Glutamatergic neuron (in vitro differentiated cells): ENCODE data around the gene CELA2A. TPM values are rescaled to one million over a fixed set of nuclear protein-coding genes. Genes with fewer than 3 reads are reported as not detected.
"Not testable (repeated sequence)": the region's sequence is repeated elsewhere in the genome, so short reads cannot be mapped to it uniquely, and the experiment has no call there.

Experiments used
- DNase-seq: peaks from one replicate; pipeline ENCODE4 v3.0.0; 2022
- H3K27ac Mint-ChIP-seq: one replicate; pipeline ENCODE4 v1.8.0; 2020; ENCODE audit warnings: mild to moderate bottlenecking, mixed read lengths, inconsistent platforms; ENCODE audit not compliant: unreplicated experiment
- H3K27me3 Mint-ChIP-seq: one replicate; pipeline ENCODE4 v1.8.0; 2020; ENCODE audit warnings: mild to moderate bottlenecking, moderate library complexity, mixed read lengths, inconsistent platforms; ENCODE audit not compliant: unreplicated experiment
- H3K36me3 Mint-ChIP-seq: one replicate; pipeline ENCODE4 v1.8.0; 2020; ENCODE audit warnings: mild to moderate bottlenecking, mixed read lengths, inconsistent platforms; ENCODE audit not compliant: unreplicated experiment
- H3K4me1 Mint-ChIP-seq: one replicate; pipeline ENCODE4 v1.8.0; 2020; ENCODE audit warnings: mild to moderate bottlenecking, low read depth, mixed read lengths, inconsistent platforms; ENCODE audit not compliant: unreplicated experiment
- H3K4me3 Mint-ChIP-seq: one replicate; pipeline ENCODE4 v1.8.0; 2020; ENCODE audit warnings: mild to moderate bottlenecking, mixed read lengths, inconsistent platforms; ENCODE audit not compliant: unreplicated experiment
- H3K9me3 Mint-ChIP-seq: one replicate; pipeline ENCODE4 v1.8.0; 2020; ENCODE audit warnings: mild to moderate bottlenecking, moderate library complexity, mixed read lengths, inconsistent platforms; ENCODE audit not compliant: unreplicated experiment
- total RNA-seq: library from RNA; stranded (reverse); fragmentation: NEBNext Ultra II Directional; extraction: Animal tissue kit (Norgen Biotek cat#: 25700); gene quantifications from one replicate; pipeline ENCODE4 v1.2.1, GENCODE V29; 2021; ENCODE audit not compliant: unreplicated experiment
- TF ChIP-seq, protein P1 (sequence below): fragments of 200-600 bp; sonication (generic); IDR thresholded peaks from one replicate; pipeline ENCODE4 v1.5.0; 2021; ENCODE audit not compliant: partially characterized antibody, unreplicated experiment

The CELA2A gene
- total RNA-seq, 1 donor from 2014 or later, result not detected

DNA sequence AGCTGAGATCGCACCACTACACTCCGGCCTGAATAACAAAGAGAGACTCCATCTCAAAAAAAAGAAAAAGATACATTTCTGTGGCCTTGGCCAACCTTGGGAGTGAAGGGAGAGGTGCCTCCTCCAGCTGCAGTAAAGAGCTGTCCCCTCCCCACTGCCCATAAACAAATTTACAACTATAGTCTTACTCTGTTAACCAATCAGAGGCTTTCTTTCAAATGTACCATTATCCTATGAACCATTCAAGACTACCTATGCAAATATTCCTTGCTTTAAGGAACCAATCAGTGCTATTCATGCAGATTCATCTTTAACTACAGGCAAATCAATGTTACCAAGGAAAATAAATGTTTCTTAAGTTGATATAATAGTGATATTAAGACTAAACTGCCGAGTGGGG, 20.4 kb downstream of the CELA2A start:
- DNase-seq, result no peak
- peaks cover 10% of the 10 kb centered on the region for H3K36me3 Mint-ChIP-seq
- TF ChIP-seq, protein P1, sequence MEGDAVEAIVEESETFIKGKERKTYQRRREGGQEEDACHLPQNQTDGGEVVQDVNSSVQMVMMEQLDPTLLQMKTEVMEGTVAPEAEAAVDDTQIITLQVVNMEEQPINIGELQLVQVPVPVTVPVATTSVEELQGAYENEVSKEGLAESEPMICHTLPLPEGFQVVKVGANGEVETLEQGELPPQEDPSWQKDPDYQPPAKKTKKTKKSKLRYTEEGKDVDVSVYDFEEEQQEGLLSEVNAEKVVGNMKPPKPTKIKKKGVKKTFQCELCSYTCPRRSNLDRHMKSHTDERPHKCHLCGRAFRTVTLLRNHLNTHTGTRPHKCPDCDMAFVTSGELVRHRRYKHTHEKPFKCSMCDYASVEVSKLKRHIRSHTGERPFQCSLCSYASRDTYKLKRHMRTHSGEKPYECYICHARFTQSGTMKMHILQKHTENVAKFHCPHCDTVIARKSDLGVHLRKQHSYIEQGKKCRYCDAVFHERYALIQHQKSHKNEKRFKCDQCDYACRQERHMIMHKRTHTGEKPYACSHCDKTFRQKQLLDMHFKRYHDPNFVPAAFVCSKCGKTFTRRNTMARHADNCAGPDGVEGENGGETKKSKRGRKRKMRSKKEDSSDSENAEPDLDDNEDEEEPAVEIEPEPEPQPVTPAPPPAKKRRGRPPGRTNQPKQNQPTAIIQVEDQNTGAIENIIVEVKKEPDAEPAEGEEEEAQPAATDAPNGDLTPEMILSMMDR, result no peak
- no peaks in the 10 kb centered on the region for H3K4me1 Mint-ChIP-seq
- H3K27me3 Mint-ChIP-seq, result peaks cover 8% of the 10 kb centered on the region
- peaks cover 4% of the 10 kb centered on the region for H3K9me3 Mint-ChIP-seq
- no peak overlapping the region for H3K27ac Mint-ChIP-seq
- H3K4me3 Mint-ChIP-seq, result no peak overlapping the region

DNA sequence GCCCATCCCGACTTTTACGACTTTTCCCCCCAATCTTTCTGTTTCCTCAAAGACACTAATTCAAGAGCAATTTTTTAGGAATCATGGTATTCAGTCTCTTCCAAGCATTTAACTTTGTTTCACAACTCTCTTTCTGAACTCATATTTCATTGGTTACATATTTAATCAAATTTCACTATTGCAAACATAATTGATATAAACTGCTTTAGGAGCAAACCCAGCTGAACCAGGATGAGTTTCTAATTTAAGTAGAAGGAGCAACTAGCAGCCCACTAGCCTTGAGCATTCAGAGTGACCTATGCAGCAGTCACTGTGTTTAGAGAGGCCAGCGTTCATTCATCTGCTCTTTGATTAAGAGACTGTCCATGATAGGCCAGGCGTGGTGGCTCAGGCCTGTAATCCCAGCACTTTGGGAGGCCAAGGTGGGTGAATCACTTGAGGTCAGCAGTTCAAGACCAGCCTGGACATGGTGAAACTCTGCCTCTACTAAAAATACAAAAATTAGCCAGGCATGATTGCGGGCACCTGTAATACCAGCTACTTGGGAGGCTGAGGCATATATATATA, 21.2 kb downstream of the CELA2A start:
- Mint-ChIP-seq H3K27ac (no peak overlapping the region), H3K9me3 (peaks cover 4% of the 10 kb centered on the region), H3K36me3 (peaks cover 10% of the 10 kb centered on the region), H3K27me3 (peaks cover 8% of the 10 kb centered on the region), H3K4me1 (no peaks in the 10 kb centered on the region), H3K4me3 (no peak overlapping the region)
- no peak for DNase-seq
- TF ChIP-seq, protein P1, result no peak

DNA sequence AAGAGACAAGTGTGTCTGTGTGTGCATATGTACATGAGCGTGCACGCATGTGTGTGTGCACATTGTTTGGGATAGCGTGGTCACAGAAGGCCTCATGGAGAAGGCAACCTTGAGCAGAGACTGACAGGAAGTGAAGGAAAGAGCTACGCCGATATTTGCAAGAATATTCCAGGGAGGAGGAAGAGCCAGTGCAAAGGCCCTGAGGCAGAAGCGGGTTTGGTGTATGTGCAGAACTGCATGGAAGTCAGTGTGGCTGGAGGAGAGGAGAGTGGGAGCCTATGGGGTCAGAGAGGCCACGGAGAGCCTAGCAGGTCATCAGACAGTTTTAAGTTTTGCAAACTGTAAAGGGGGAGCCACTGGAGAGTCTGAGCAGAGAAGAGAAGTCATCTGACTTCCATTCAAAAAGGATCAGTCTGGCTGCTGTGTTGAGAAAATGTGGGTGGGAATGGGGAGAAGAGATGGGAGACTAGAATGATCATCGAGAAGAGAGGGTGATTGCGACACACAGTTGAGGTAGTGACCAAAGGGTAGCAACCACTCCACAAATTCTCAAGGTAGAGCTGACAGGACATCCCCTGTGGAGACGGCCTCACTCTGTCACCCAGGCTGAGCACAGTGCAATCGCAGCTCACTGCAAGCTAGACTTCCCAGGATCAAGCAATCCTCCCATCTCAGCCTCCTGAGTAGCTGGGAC, 23.3 kb downstream of the CELA2A start:
- peaks cover 5% of the 10 kb centered on the region for H3K27me3 Mint-ChIP-seq
- H3K27ac Mint-ChIP-seq, result no peak overlapping the region
- DNase-seq, result no peak
- H3K4me1 Mint-ChIP-seq, result no peaks in the 10 kb centered on the region
- H3K36me3 Mint-ChIP-seq, result peaks cover 10% of the 10 kb centered on the region
- H3K4me3 Mint-ChIP-seq, result no peak overlapping the region
- peaks cover 4% of the 10 kb centered on the region for H3K9me3 Mint-ChIP-seq
- TF ChIP-seq, protein P1, result no peak

DNA sequence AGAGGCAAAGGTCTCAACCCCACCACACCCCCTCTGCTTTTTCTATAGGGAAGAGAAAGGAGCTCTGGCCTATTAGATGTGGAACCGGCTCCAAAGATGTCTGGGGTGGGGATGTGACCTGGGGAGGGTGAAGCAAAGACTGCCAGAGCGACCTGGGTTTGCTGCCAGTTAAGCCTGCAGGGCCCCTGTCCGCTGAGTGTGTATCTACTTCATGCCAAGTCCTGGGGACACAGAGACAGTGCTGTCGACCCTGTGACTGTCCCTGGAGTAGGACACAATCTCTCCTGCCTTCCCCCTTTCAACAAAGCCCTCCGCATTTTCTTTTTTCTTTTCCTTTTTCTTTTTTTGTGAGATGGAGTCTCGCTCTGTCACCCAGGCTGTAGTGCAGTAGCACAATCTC, 25.9 kb downstream of the CELA2A start:
- H3K36me3 Mint-ChIP-seq, result peaks cover 10% of the 10 kb centered on the region
- H3K4me3 Mint-ChIP-seq, H3K27ac Mint-ChIP-seq, H3K27me3 Mint-ChIP-seq, DNase-seq, H3K9me3 Mint-ChIP-seq, H3K4me1 Mint-ChIP-seq: not testable (repeated sequence)

DNA sequence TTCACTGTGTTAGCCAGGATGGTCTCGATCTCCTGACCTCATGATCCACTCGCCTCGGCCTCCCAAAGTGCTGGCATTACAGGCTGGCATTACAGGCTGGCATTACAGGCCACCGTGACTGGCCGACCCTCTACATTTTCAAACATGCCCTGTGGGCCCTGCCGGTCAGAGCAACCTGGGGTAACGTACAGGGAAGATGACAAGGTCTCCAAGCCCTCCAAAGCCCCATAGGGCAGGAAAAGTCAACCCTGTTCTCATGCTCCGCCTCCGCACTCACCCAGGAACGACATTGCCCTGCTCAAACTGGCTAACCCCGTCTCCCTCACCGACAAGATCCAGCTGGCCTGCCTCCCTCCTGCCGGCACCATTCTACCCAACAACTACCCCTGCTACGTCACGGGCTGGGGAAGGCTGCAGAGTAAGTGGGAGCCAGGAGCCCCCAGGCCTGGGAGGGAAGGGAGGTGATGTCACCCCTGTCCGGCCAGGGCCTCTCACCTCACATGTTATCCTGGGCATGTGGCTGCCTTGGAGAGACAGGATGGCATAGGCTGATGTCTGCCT, 26.5 kb downstream of the CELA2A start:
- peaks cover 10% of the 10 kb centered on the region for H3K36me3 Mint-ChIP-seq
- DNase-seq, H3K9me3 Mint-ChIP-seq, H3K27ac Mint-ChIP-seq, H3K27me3 Mint-ChIP-seq, H3K4me3 Mint-ChIP-seq, H3K4me1 Mint-ChIP-seq: not testable (repeated sequence)

DNA sequence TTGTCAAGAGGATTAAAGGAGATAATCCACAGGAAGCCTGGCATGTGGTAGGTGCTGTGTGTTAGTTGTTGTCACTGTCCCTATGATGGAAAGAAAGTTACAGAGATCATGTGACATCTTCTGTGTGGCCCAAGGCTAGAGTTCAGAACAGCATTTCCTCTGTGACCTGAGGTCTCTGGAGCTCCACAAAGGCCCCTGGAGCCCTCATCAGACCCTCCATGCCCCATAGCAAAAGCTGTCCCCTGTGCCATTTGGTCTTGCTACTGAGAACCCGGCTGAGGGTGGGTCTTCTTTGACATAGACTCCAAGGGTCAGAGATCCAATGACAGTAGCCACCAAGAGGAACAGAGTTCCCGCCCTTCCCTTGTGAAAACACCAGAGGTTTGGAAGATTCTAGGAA, 27.4 kb downstream of the CELA2A start:
- H3K36me3 Mint-ChIP-seq, result peaks cover 12% of the 10 kb centered on the region
- peaks cover 11% of the 10 kb centered on the region for H3K9me3 Mint-ChIP-seq
- DNase-seq, result no peak
- TF ChIP-seq, protein P1, result no peak
- H3K4me1 Mint-ChIP-seq, result peaks cover 10% of the 10 kb centered on the region
- no peak overlapping the region for H3K27ac Mint-ChIP-seq
- H3K4me3 Mint-ChIP-seq, result no peak overlapping the region
- peaks cover 12% of the 10 kb centered on the region for H3K27me3 Mint-ChIP-seq

DNA sequence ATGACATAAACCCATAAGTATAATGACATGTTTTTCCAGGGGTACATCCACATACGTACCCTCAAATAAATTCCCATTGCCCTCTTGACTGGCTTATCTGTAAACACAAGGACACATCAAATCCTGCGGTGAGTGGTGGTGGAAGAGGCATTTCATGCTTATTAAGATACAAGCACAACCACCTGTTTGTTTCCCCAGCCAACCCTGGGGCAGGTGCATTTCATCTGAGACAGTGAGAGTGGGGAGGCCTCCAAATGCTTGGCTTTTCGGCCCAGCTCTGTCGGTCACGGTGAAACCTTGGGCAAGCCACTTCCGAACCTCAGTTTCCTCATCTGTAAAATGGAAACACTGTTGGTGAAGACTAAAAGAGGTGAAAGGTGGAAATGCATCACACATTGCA, 27.9 kb downstream of the CELA2A start:
- Mint-ChIP-seq H3K9me3 (peaks cover 16% of the 10 kb centered on the region), H3K36me3 (peaks cover 14% of the 10 kb centered on the region), H3K4me1 (peaks cover 15% of the 10 kb centered on the region), H3K27me3 (peaks cover 17% of the 10 kb centered on the region)
- H3K4me3 Mint-ChIP-seq, H3K27ac Mint-ChIP-seq, DNase-seq: not testable (repeated sequence)
